NT2/D1 (cell line): Measurements from ENCODE around the gene SYF2.

ENCODE experiments used
- DNase-seq: peaks from one replicate; pipeline ENCODE4 v3.0.0-alpha.2; 2011; ENCODE audit warnings: low read depth, low spot score
- H3K27me3 ChIP-seq: 2 replicates; pipeline ENCODE4 v1.6.0; 2011; ENCODE audit warnings: mild to moderate bottlenecking; ENCODE audit not compliant: insufficient read length, insufficient read depth
- H3K36me3 ChIP-seq: 2 replicates; pipeline ENCODE4 v1.6.1; 2011; ENCODE audit warnings: mild to moderate bottlenecking, low read length, mixed read lengths; ENCODE audit not compliant: insufficient read depth, insufficient read length
- H3K4me1 ChIP-seq: 2 replicates; pipeline ENCODE4 v1.5.1; 2011; ENCODE audit not compliant: insufficient read depth, insufficient read length
- H3K4me3 ChIP-seq: 2 replicates; pipeline ENCODE4 v1.5.1; 2011; ENCODE audit warnings: low read depth; ENCODE audit not compliant: insufficient read length
- H3K9ac ChIP-seq: 2 replicates; pipeline ENCODE4 v1.6.0; 2011; ENCODE audit warnings: low read depth; ENCODE audit not compliant: insufficient read length
- H3K9me3 ChIP-seq: 2 replicates; pipeline ENCODE4 v1.5.1; 2011; ENCODE audit warnings: mild to moderate bottlenecking, low read length; ENCODE audit not compliant: insufficient read depth
- SUZ12 ChIP-seq: IDR thresholded peaks from 2 replicates; pipeline ENCODE4 v1.6.1; 2011; ENCODE audit not compliant: insufficient read length, insufficient read depth; ENCODE audit errors: extremely low read depth
- YY1 ChIP-seq: IDR thresholded peaks from 2 replicates; pipeline ENCODE4 v1.6.1; 2011; ENCODE audit not compliant: insufficient read length, insufficient read depth
- ZNF274 ChIP-seq: IDR thresholded peaks from 2 replicates; pipeline ENCODE4 v1.6.1; 2011; ENCODE audit warnings: mild to moderate bottlenecking, low read depth, low read length

Gene SYF2

DNA sequence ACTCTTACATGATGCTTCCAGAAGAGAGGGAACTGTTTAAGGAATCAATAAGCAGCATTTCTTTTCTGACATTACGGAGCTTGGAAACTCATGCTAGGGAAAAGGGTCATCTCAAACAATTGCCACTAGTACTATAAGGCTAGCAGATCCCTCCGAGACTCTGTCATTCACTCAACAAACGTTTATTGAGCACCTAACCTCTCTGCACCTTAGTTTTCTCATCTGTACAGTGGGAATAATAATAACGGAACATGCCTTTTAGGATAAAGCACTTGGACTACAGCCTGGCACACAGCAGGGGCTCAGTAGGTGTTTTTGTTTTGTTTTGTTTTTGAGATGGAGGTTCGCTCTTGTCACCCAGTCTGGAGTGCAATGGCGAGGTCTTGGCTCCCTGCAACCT, 51.3 kb downstream of the SYF2 start:
- no peak overlapping the region for H3K4me3 ChIP-seq
- peaks cover 11% of the 10 kb centered on the region for H3K4me1 ChIP-seq
- H3K36me3 ChIP-seq, result no peaks in the 10 kb centered on the region
- no peak overlapping the region for H3K9ac ChIP-seq
- TF ChIP-seq SUZ12 (no peak), ZNF274 (no peak), YY1 (no peak)
- peaks cover 13% of the 10 kb centered on the region; the same call in 1 of the 2 replicates for H3K9me3 ChIP-seq
- DNase-seq, result no peak
- H3K27me3 ChIP-seq, result no peaks in the 10 kb centered on the region

DNA sequence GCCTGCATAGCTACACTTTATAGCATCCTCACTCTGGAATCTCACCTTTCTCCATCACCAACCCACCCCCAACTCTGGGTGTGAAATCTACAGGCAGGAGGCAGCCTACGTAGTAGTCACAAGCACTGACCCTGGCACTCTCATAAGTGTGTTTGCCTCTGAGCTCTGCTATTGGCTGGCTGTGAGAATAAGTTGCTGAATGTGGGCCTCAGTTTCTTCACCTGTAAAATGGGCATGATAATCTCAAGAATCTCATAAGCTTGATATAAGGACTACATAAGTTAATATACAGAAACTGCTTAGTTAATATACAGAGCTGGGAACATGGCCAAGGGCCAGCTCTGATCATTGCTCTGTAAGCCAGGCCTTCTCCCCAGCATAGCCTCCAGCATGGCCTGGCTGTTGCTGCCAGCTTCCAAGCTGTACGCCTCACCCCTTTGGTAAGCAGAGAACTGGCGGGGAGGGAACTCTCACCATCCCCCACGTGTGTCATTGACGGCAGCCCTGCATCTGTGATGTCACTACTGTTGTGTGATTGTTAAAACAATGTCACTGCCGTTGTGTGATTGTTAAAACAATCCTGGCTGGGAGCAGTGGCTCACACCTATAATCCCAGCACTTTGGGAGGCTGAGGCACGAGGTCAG, 53.3 kb downstream of the SYF2 start:
- Histone ChIP-seq H3K9ac (no peak overlapping the region), H3K27me3 (no peaks in the 10 kb centered on the region), H3K4me1 (peaks cover 11% of the 10 kb centered on the region), H3K36me3 (no peaks in the 10 kb centered on the region), H3K9me3 (peaks cover 14% of the 10 kb centered on the region; the same call in 1 of the 2 replicates), H3K4me3 (no peak overlapping the region)
- no peak for TF ChIP-seq ZNF274
- no peak for TF ChIP-seq YY1
- no peak for TF ChIP-seq SUZ12
- no peak for DNase-seq

GRCh38 chr1:25174730-25175612, 57.3 kb downstream of the SYF2 start:
- Histone ChIP-seq H3K9ac (no peak overlapping the region), H3K4me1 (peaks cover 3% of the 10 kb centered on the region), H3K36me3 (no peaks in the 10 kb centered on the region), H3K9me3 (peaks cover 14% of the 10 kb centered on the region; the same call in 1 of the 2 replicates), H3K27me3 (no peaks in the 10 kb centered on the region), H3K4me3 (no peak overlapping the region)
- TF ChIP-seq YY1, result no peak
- TF ChIP-seq ZNF274, result no peak
- TF ChIP-seq SUZ12, result no peak
- DNase-seq, result no peak

DNA sequence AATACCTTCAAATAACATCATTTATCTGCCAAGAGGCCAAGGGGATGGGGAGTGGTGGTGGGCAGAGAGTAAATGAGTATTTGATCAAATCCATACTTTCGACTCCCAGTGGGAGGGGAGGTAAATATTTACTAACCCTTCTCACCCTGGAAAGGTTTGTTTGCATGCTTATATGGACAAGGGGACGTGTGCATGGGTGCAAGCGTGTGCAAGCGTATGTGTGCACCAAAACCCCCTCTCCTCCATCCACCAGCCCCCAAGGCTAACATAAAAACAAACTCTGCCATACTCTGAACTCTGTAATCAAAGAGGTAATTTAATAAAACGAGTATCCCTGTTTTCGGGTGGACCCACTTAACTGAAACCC, 58.0 kb downstream of the SYF2 start:
- DNase-seq, result no peak
- H3K27me3 ChIP-seq, result no peaks in the 10 kb centered on the region
- H3K4me1 ChIP-seq, result peaks cover 6% of the 10 kb centered on the region

DNA sequence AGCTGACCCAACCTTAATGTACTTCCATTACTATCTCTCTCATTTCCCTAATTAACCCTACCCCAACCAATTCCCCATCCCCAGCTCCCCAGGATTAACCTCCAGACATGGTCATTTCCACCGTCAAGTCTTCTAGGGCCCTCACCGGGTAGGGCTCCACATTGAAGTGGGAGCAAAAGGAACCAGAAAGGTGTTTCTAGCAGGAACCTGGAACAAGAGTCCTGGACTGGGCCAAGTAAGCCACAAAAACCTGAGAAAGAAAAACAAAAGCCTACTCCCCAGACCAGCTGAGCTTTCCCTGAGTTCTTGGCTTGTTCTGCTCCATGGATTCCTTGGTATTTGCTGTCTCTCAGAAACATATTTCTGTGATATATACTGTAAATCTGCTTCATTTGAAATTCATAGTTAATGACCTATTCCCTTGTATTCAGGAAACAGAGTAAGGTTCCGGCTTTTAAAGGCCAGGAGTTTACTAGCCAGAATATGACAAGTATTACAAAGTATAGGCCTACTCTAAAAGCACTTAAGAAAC, 58.4 kb downstream of the SYF2 start:
- Histone ChIP-seq H3K27me3 (no peaks in the 10 kb centered on the region), H3K4me3 (no peak overlapping the region), H3K9ac (no peak overlapping the region), H3K36me3 (no peaks in the 10 kb centered on the region), H3K4me1 (peaks cover 6% of the 10 kb centered on the region), H3K9me3 (peaks cover 14% of the 10 kb centered on the region; the same call in 1 of the 2 replicates)
- no peak for DNase-seq
- no peak for TF ChIP-seq SUZ12
- no peak for TF ChIP-seq YY1
- no peak for TF ChIP-seq ZNF274

More for the DNA sequence above, 58.0 kb downstream of the SYF2 start:
- Histone ChIP-seq H3K9me3 (peaks cover 14% of the 10 kb centered on the region; the same call in 1 of the 2 replicates), H3K4me3 (no peak overlapping the region), H3K9ac (no peak overlapping the region), H3K36me3 (no peaks in the 10 kb centered on the region)
- TF ChIP-seq YY1 (no peak), ZNF274 (no peak), SUZ12 (no peak)
